Transverse colon (tissue), 4 donors: Measurements from ENCODE around the gene DGKZ. TPM values are rescaled to one million over a fixed set of nuclear protein-coding genes. Genes with fewer than 3 reads are reported as not detected.
"Not testable (repeated sequence)": the region's sequence is repeated elsewhere in the genome, so short reads cannot be mapped to it uniquely, and the experiment has no call there.

ENCODE experiments used
- DNase-seq: peaks from one replicate; pipeline ENCODE4 v3.0.0-alpha.2; 2019
- H3K27ac ChIP-seq, 4 donors: fragments of 200-600 bp; sonication (generic); 2 replicates each; pipeline ENCODE4 v1.5.1; 2016 to 2018; ENCODE audit warnings: inconsistent platforms in 4 of 4
- H3K27me3 ChIP-seq: fragments of 200-600 bp; sonication (generic); 2 replicates; pipeline ENCODE4 v1.5.1; 2017; ENCODE audit warnings: inconsistent platforms
- H3K36me3 ChIP-seq, 4 donors: fragments of 200-600 bp; sonication (generic); 2 replicates each; pipeline ENCODE4 v1.5.1; 2017 to 2019; ENCODE audit warnings: inconsistent platforms in 4 of 4
- H3K4me1 ChIP-seq, 4 donors: fragments of 200-600 bp; sonication (generic); 2 replicates each; pipeline ENCODE4 v1.5.1; 2017 to 2020; ENCODE audit warnings: inconsistent platforms in 4 of 4
- H3K4me3 ChIP-seq, 4 donors: fragments of 200-600 bp; sonication (generic); 1 replicate in 1 of 4; 2 replicates in 3 of 4; pipeline versions ENCODE4 v1.5.1 to v1.6.1; 2017 to 2019; ENCODE audit warnings: inconsistent platforms in 4 of 4
- H3K9me3 ChIP-seq, 2 donors: fragments of 200-600 bp; sonication (generic); 2 replicates each; pipeline ENCODE4 v1.5.1; 2017 to 2019; ENCODE audit warnings: inconsistent platforms in 2 of 2
- EP300 ChIP-seq: sonication (generic); formaldehyde crosslinking; IDR thresholded peaks from one replicate; pipeline ENCODE4 v1.6.1; 2017; ENCODE audit warnings: antibody characterized with exemption, low read depth
- POLR2A ChIP-seq: fragments of 450-650 bp; IDR thresholded peaks from one replicate; pipeline ENCODE4 v1.6.1; 2016; ENCODE audit warnings: antibody characterized with exemption, mild to moderate bottlenecking, moderate library complexity
- POLR2AphosphoS5 ChIP-seq, 3 donors: sonication (generic); formaldehyde crosslinking; IDR thresholded peaks; one replicate each; pipeline ENCODE4 v1.6.1; 2016; ENCODE audit warnings: antibody characterized with exemption in 3 of 3
- WGBS, 2 donors: methylation state at CpG; one replicate each; pipeline ENCODE4 v1.1.5; 2018; ENCODE audit warnings: low coverage in 1 of 2; 5-methylcytosine and 5-hydroxymethylcytosine counted together
- in situ Hi-C, 4 donors: fragments of 200-750 bp; cut with MboI; loops; one replicate each; pipeline versions ENCODE4 v1.15.0 to v1.15.1; 2017; ENCODE audit warnings: low sequenced_read_pairs in 3 of 4, low pct_ligation_motif_present in 1 of 4, low pct_unique_long_range_greater_than_20kb in 1 of 4
- intact Hi-C: fragments of 100-400 bp; cut with DNase I; formaldehyde crosslinking; loops from one replicate; pipeline ENCODE4 v1.15.1; 2023; ENCODE audit warnings: low total_unique reads
- total RNA-seq, 4 donors: library from RNA; depleted of rRNA; stranded (reverse); fragments of >200 nt; gene quantifications; one replicate each; pipeline ENCODE4 v1.1.0, GENCODE V29; 2016
- TF ChIP-seq, protein P1 (sequence below), 5 experiments: fragments of 200-600 bp in 3 of 5; fragments of 450-650 bp in 2 of 5; sonication (generic) in 3 of 5; IDR thresholded peaks; 1 replicate in 2 of 5; 2 replicates in 3 of 5; pipeline ENCODE4 v1.5.1; 2016 to 2017; ENCODE audit warnings: antibody characterized with exemption in 5 of 5, inconsistent platforms in 3 of 5, mild to moderate bottlenecking in 2 of 5, moderate library complexity in 1 of 5

Gene DGKZ
- total RNA-seq, 4 donors from 2014 or later = 56.4 to 105 (median 67.7) TPM

DNA sequence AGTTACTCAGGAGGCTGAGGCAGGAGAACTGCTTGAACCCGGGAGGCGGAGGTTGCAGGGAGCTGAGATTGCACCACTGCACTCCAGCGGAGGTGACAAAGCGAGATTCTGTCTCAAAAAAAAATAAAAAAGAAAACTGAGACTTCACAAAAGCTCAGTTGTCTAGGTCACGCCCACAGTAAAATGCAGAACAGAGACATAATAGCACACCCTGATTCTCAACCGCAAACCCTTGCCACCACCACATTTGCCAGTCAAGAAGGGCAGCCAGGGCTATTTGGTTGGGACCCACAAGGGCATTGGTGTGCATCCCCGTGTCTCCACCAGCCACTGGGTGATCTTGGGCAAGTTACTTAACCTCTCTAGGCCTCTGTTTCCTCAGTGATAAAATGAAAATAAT lies 44.4 kb upstream of the DGKZ start:
- no peak overlapping the region for H3K27ac ChIP-seq
- H3K36me3 ChIP-seq = no peaks in the 10 kb centered on the region
- WGBS, 2 donors = 65 to 70% methylated on average over 3 to 7 of the region's 7 CpGs
- no peaks in the 10 kb centered on the region for H3K9me3 ChIP-seq
- DNase-seq = no peak
- TF ChIP-seq EP300 (no peak), POLR2AphosphoS5 (IDR thresholded peaks at IDR 0.05) (no peak), POLR2A (no peak)
- TF ChIP-seq, protein P1, sequence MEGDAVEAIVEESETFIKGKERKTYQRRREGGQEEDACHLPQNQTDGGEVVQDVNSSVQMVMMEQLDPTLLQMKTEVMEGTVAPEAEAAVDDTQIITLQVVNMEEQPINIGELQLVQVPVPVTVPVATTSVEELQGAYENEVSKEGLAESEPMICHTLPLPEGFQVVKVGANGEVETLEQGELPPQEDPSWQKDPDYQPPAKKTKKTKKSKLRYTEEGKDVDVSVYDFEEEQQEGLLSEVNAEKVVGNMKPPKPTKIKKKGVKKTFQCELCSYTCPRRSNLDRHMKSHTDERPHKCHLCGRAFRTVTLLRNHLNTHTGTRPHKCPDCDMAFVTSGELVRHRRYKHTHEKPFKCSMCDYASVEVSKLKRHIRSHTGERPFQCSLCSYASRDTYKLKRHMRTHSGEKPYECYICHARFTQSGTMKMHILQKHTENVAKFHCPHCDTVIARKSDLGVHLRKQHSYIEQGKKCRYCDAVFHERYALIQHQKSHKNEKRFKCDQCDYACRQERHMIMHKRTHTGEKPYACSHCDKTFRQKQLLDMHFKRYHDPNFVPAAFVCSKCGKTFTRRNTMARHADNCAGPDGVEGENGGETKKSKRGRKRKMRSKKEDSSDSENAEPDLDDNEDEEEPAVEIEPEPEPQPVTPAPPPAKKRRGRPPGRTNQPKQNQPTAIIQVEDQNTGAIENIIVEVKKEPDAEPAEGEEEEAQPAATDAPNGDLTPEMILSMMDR (IDR thresholded peaks at IDR 0.05) = no peak
- no peaks in the 10 kb centered on the region for H3K4me1 ChIP-seq
- in situ Hi-C loops = loop anchor here in 1 of 4 donors (25.0 kb wide), 1 partner anchor 166 kb away; no protein-coding TSS in a partner anchor
- no peak overlapping the region for H3K4me3 ChIP-seq
- no peaks in the 10 kb centered on the region for H3K27me3 ChIP-seq
- intact Hi-C loops = no loop called here

GRCh38 chr11:46304036-46304435 lies 43.2 kb upstream of the DGKZ start:
- H3K36me3 ChIP-seq, H3K27me3 ChIP-seq, H3K4me1 ChIP-seq, DNase-seq, H3K4me3 ChIP-seq, H3K27ac ChIP-seq, H3K9me3 ChIP-seq, intact Hi-C loops: not testable (repeated sequence)
- in situ Hi-C loops = loop anchor here in 1 of 4 donors (25.0 kb wide), 1 partner anchor 167 kb away; no protein-coding TSS in a partner anchor
- 89 to 95% methylated on average over 4 to 12 of the region's 12 CpGs for WGBS, 2 donors

GRCh38 chr11:46304605-46305179 lies 42.6 kb upstream of the DGKZ start:
- in situ Hi-C loops (loop anchor here in 1 of 4 donors (25.0 kb wide), 1 partner anchor 167 kb away; no protein-coding TSS in a partner anchor), intact Hi-C loops (loop anchor here (5.0 kb wide), 1 partner anchor 1157 kb away; the partner anchor contains the start of gene PRDM11)
- TF ChIP-seq POLR2AphosphoS5 (IDR thresholded peaks at IDR 0.05) (no peak), POLR2A (no peak), EP300 (no peak)
- TF ChIP-seq, protein P1 (IDR thresholded peaks at IDR 0.05) = no peak
- Histone ChIP-seq H3K36me3 (no peaks in the 10 kb centered on the region), H3K9me3 (no peaks in the 10 kb centered on the region), H3K27me3 (no peaks in the 10 kb centered on the region), H3K4me3 (no peak overlapping the region), H3K27ac (no peak overlapping the region), H3K4me1 (peaks cover 0 to 7% (median 0%) of the 10 kb centered on the region in 4 donors)
- no peak for DNase-seq
- WGBS, 2 donors = 89% methylated on average over 3 to 10 of the region's 10 CpGs

DNA sequence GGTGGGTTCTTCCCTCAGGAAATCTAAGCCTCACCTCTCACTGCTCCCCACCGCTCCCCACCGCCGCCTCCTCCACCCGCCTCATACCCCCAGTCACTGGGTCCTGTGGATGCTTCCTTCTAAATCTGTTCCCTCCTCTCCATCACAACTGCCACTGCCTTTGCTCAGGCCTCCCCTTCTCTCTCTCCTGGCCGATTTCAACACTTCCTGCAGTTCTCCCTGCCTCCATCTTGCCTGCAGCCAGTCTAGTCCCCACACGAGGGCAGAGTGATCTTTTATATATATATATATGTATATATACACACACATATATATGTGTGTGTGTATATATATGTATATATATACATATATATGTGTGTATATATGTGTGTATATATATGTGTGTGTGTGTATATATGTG lies 42.0 kb upstream of the DGKZ start:
- no peaks in the 10 kb centered on the region for H3K27me3 ChIP-seq
- no peaks in the 10 kb centered on the region for H3K9me3 ChIP-seq
- WGBS, 2 donors = 43 to 74% methylated on average over 4 to 6 of the region's 6 CpGs
- H3K4me3 ChIP-seq = no peak overlapping the region
- no peaks in the 10 kb centered on the region for H3K36me3 ChIP-seq
- peaks cover 0 to 7% (median 0%) of the 10 kb centered on the region in 4 donors for H3K4me1 ChIP-seq
- DNase-seq = no peak
- no peak overlapping the region for H3K27ac ChIP-seq
- intact Hi-C loops (loop anchor here (5.0 kb wide), 1 partner anchor 1158 kb away; the partner anchor contains the start of gene PRDM11), in situ Hi-C loops (loop anchor here in 1 of 4 donors (25.0 kb wide), 1 partner anchor 168 kb away; no protein-coding TSS in a partner anchor)
- no peak for TF ChIP-seq EP300
- TF ChIP-seq POLR2A = no peak
- TF ChIP-seq, protein P1 (IDR thresholded peaks at IDR 0.05) = no peak
